Measurements from ENCODE around the gene NEDD4L. TPM values are rescaled to one million over a fixed set of nuclear protein-coding genes. Genes with fewer than 3 reads are reported as not detected.
A peak's percentile ranks its signal among the peaks of the same experiment; 100 is the strongest.

NEDD4L gene
- total RNA-seq, 1 experiment from 2014 or later = 57.4 TPM

GRCh38 chr18:58174285-58174684, 130.3 kb downstream of the NEDD4L start:
- no TSS peak for BruUV-seq (replicated peaks)
- Histone ChIP-seq H3K79me2 (ENCODE audit: low read depth) (peaks cover 21% of the 10 kb centered on the region), H3K36me3 (ENCODE audit: low read depth) (no peaks in the 10 kb centered on the region), H3K27me3 (ENCODE audit: insufficient read depth, low read depth) (no peaks in the 10 kb centered on the region), H3K27ac (no peak overlapping the region), H3K4me1 (replicated peaks; ENCODE audit: insufficient read depth) (peaks cover 29% of the 10 kb centered on the region), H3K9me3 (ENCODE audit: insufficient read depth, low read depth) (no peaks in the 10 kb centered on the region), H3K4me3 (no peak overlapping the region), H3K4me2 (no peak overlapping the region), H2AFZ (no peak overlapping the region), H3F3A (ENCODE audit: insufficient read depth, low read depth) (peaks cover 21% of the 10 kb centered on the region), H4K20me1 (ENCODE audit: insufficient read depth) (no peaks in the 10 kb centered on the region), H3K9me2 (ENCODE audit: insufficient read depth) (no peaks in the 10 kb centered on the region)
- intact Hi-C loops (cut with micrococcal nuclease; ENCODE audit: unreplicated experiment) = no loop called here
- no peak for TF ChIP-seq EZH2 (IDR thresholded peaks at IDR 0.05; ENCODE audit: low read depth)
- no peak for TF ChIP-seq CTCF (conservative IDR thresholded peaks at IDR 0.05)
- ChIA-PET CTCF (no interaction called here), POLR2A (ENCODE audit: unreplicated experiment) (no interaction called here)
- no peak for DNase-seq

- Histone ChIP-seq H3K79me2 (ENCODE audit: low read depth) (peaks cover 30% of the 10 kb centered on the region), H3K27ac (no peak overlapping the region), H3K9me2 (ENCODE audit: insufficient read depth) (no peaks in the 10 kb centered on the region), H2AFZ (no peak overlapping the region), H3K4me2 (no peak overlapping the region), H4K20me1 (ENCODE audit: insufficient read depth) (no peaks in the 10 kb centered on the region), H3K9me3 (ENCODE audit: insufficient read depth, low read depth) (no peaks in the 10 kb centered on the region), H3K4me3 (no peak overlapping the region), H3K36me3 (ENCODE audit: low read depth) (no peaks in the 10 kb centered on the region), H3K4me1 (replicated peaks; ENCODE audit: insufficient read depth) (peaks cover 29% of the 10 kb centered on the region), H3F3A (ENCODE audit: insufficient read depth, low read depth) (peaks cover 21% of the 10 kb centered on the region), H3K27me3 (ENCODE audit: insufficient read depth, low read depth) (no peaks in the 10 kb centered on the region)
- CTCF ChIA-PET = interaction anchor here (1.2 kb wide), 1 partner anchor 10 kb away, joined by 3 read pairs; no protein-coding TSS in a partner anchor
- intact Hi-C loops (cut with micrococcal nuclease; ENCODE audit: unreplicated experiment) = no loop called here
- no TSS peak for BruUV-seq (replicated peaks)
- no peak for TF ChIP-seq EZH2 (IDR thresholded peaks at IDR 0.05; ENCODE audit: low read depth)
- TF ChIP-seq CTCF (conservative IDR thresholded peaks at IDR 0.05) = 0 out of 2 replicates have a peak, but pooled peaks have one; percentile 22
- DNase-seq = no peak
- POLR2A ChIA-PET (ENCODE audit: unreplicated experiment) = interaction anchor here (0.8 kb wide), 1 partner anchor 406 kb away, joined by 15 read pairs; no protein-coding TSS in a partner anchor
Observed at GRCh38 chr18:58175122-58175785, 131.2 kb downstream of the NEDD4L start.

- Histone ChIP-seq H3K79me2 (ENCODE audit: low read depth) (peaks cover 36% of the 10 kb centered on the region), H4K20me1 (ENCODE audit: insufficient read depth) (no peaks in the 10 kb centered on the region), H3K4me1 (replicated peaks; ENCODE audit: insufficient read depth) (peaks cover 33% of the 10 kb centered on the region), H3F3A (ENCODE audit: insufficient read depth, low read depth) (peaks cover 21% of the 10 kb centered on the region), H3K9me2 (ENCODE audit: insufficient read depth) (no peaks in the 10 kb centered on the region), H3K27ac (peak overlapping the region; percentile 84; the same call in 1 of the 2 replicates), H2AFZ (no peak overlapping the region), H3K9me3 (ENCODE audit: insufficient read depth, low read depth) (no peaks in the 10 kb centered on the region), H3K36me3 (ENCODE audit: low read depth) (no peaks in the 10 kb centered on the region), H3K27me3 (ENCODE audit: insufficient read depth, low read depth) (no peaks in the 10 kb centered on the region), H3K4me2 (no peak overlapping the region), H3K4me3 (no peak overlapping the region)
- POLR2A ChIA-PET (ENCODE audit: unreplicated experiment) = interaction anchor here (0.8 kb wide), 1 partner anchor 405 kb away, joined by 15 read pairs; no protein-coding TSS in a partner anchor
- no TSS peak for BruUV-seq (replicated peaks)
- no peak for DNase-seq
- CTCF ChIA-PET = interaction anchor here (1.2 kb wide), 1 partner anchor 10 kb away, joined by 3 read pairs; no protein-coding TSS in a partner anchor
- intact Hi-C loops (cut with micrococcal nuclease; ENCODE audit: unreplicated experiment) = no loop called here
- TF ChIP-seq CTCF (conservative IDR thresholded peaks at IDR 0.05) (no peak), EZH2 (IDR thresholded peaks at IDR 0.05; ENCODE audit: low read depth) (no peak)
Observed at GRCh38 chr18:58175786-58176176, 131.8 kb downstream of the NEDD4L start.

Data from PC-9 (cell line).